Fibroblast of lung (primary cell): ENCODE results near the gene ZSWIM1. TPM values are rescaled to one million over a fixed set of nuclear protein-coding genes. Genes with fewer than 3 reads are reported as not detected.

ENCODE experiments used
- DNase-seq, 2 donors: peaks; one replicate each; pipeline versions ENCODE4 v3.0.0 to v3.0.0-alpha.2; 2010; ENCODE audit warnings: low read depth in 2 of 2
- H2AFZ ChIP-seq: 2 replicates; pipeline ENCODE4 v1.5.1; 2012; ENCODE audit warnings: low read length, control low read depth, inconsistent platforms
- H3K27ac ChIP-seq: 2 replicates; pipeline ENCODE4 v1.5.1; 2011; ENCODE audit warnings: low read length, control low read depth; ENCODE audit not compliant: insufficient read depth
- H3K27me3 ChIP-seq: 2 replicates; pipeline ENCODE4 v1.5.1; 2011; ENCODE audit warnings: mild to moderate bottlenecking, low read length; ENCODE audit not compliant: control insufficient read depth, insufficient read depth
- H3K36me3 ChIP-seq: 2 replicates; pipeline ENCODE4 v1.5.1; 2011; ENCODE audit warnings: low read length; ENCODE audit not compliant: control insufficient read depth, insufficient read depth
- H3K4me1 ChIP-seq: 2 replicates; pipeline ENCODE4 v1.5.1; 2011; ENCODE audit warnings: low read length; ENCODE audit not compliant: control insufficient read depth, insufficient read depth; ENCODE audit errors: extremely low read depth
- H3K4me2 ChIP-seq: 2 replicates; pipeline ENCODE4 v1.5.1; 2011; ENCODE audit warnings: low read length, control low read depth; ENCODE audit not compliant: insufficient read depth; ENCODE audit errors: extremely low read depth
- H3K4me3 ChIP-seq, 4 experiments: fragments of 200-600 bp in 1 of 4; sonication (generic) in 1 of 4; replicated peaks in 1 of 4; 2 replicates each; pipeline ENCODE4 v1.5.1; 2011 to 2016; ENCODE audit warnings: low read length in 4 of 4, low read depth in 3 of 4, mild to moderate bottlenecking in 3 of 4, control low read depth in 2 of 4, inconsistent platforms in 1 of 4, mixed read lengths in 1 of 4; ENCODE audit not compliant: insufficient read depth in 1 of 4; ENCODE audit errors: control extremely low read depth in 1 of 4
- H3K79me2 ChIP-seq: 2 replicates; pipeline ENCODE4 v1.5.1; 2012; ENCODE audit warnings: mild to moderate bottlenecking, low read length, inconsistent platforms; ENCODE audit not compliant: control insufficient read depth, insufficient read depth
- H3K9ac ChIP-seq: 2 replicates; pipeline ENCODE4 v1.5.1; 2011; ENCODE audit warnings: mild to moderate bottlenecking, low read length, control low read depth; ENCODE audit not compliant: insufficient read depth
- H3K9me3 ChIP-seq: 2 replicates; pipeline ENCODE4 v1.5.1; 2012; ENCODE audit warnings: low read depth, low read length; ENCODE audit not compliant: control insufficient read depth, insufficient read depth
- H4K20me1 ChIP-seq: 2 replicates; pipeline ENCODE4 v1.5.1; 2011; ENCODE audit warnings: low read length; ENCODE audit not compliant: control insufficient read depth, insufficient read depth; ENCODE audit errors: extremely low read depth
- CTCF ChIP-seq, 2 donors: IDR thresholded peaks in 1 of 2; conservative IDR thresholded peaks in 1 of 2; 1 replicate in 1 of 2; 2 replicates in 1 of 2; pipeline ENCODE4 v1.5.1; 2011 to 2012; ENCODE audit warnings: low read length in 2 of 2, control low read depth in 1 of 2, inconsistent platforms in 1 of 2, low read depth in 1 of 2, mild to moderate bottlenecking in 1 of 2
- EZH2 ChIP-seq: IDR thresholded peaks from 2 replicates; pipeline ENCODE4 v1.5.1; 2012; ENCODE audit warnings: low read length, control low read depth, mild to moderate bottlenecking; ENCODE audit errors: missing control alignments
- polyA plus RNA-seq, 2 donors: library from polyadenylated mRNA; depleted of rRNA in 1 of 2; stranded (reverse) in 1 of 2; unstranded in 1 of 2; fragments of >200 nt; gene quantifications; 2 replicates each; pipeline ENCODE4 v1.2.1, GENCODE V29; 2011 to 2012; ENCODE audit warnings: missing spikeins in 1 of 2
- total RNA-seq: library from RNA; depleted of rRNA; stranded (reverse); fragments of >200 nt; gene quantifications from 2 replicates; pipeline ENCODE4 v1.2.1, GENCODE V29; 2014

Gene ZSWIM1
- total and polyA plus RNA-seq, 2 donors (not counting 1 experiment from before 2014, with no cell fraction given): 3.4 to 4.5 TPM

GRCh38 chr20:45886590-45887345 is 5.7 kb downstream of the ZSWIM1 start:
- H3K4me1 ChIP-seq: no peaks in the 10 kb centered on the region
- no peak for DNase-seq
- H4K20me1 ChIP-seq: no peaks in the 10 kb centered on the region
- peaks cover 12% of the 10 kb centered on the region for H3K36me3 ChIP-seq
- no peak for TF ChIP-seq EZH2
- no peak for TF ChIP-seq CTCF (conservative IDR thresholded peaks at IDR 0.05 in 1 of 2, IDR thresholded peaks at IDR 0.05 in 1 of 2; ENCODE audit: low read depth in 1 of 2, low read length in 2 of 2)
- H2AFZ ChIP-seq: no peak overlapping the region
- no peak overlapping the region for H3K9ac ChIP-seq
- H3K27me3 ChIP-seq: no peaks in the 10 kb centered on the region
- peaks cover 9% of the 10 kb centered on the region for H3K79me2 ChIP-seq
- no peaks in the 10 kb centered on the region for H3K9me3 ChIP-seq
- no peak overlapping the region for H3K4me2 ChIP-seq
- H3K27ac ChIP-seq: no peak overlapping the region
- no peak overlapping the region for H3K4me3 ChIP-seq

- Histone ChIP-seq H3K36me3 (peaks cover 12% of the 10 kb centered on the region), H3K4me1 (peaks cover under 1% of the 10 kb centered on the region), H2AFZ (no peak within 1 kb of the TSS), H3K9me3 (no peaks in the 10 kb centered on the region), H3K9ac (no peak within 1 kb of the TSS), H3K79me2 (peaks cover 12% of the 10 kb centered on the region), H3K27me3 (no peaks in the 10 kb centered on the region), H3K27ac (no peak within 1 kb of the TSS), H4K20me1 (no peaks in the 10 kb centered on the region), H3K4me3 (no peak within 1 kb of the TSS), H3K4me2 (no peak within 1 kb of the TSS)
- DNase-seq: no peak
- no peak for TF ChIP-seq CTCF (conservative IDR thresholded peaks at IDR 0.05 in 1 of 2, IDR thresholded peaks at IDR 0.05 in 1 of 2; ENCODE audit: low read depth in 1 of 2, low read length in 2 of 2)
- no peak for TF ChIP-seq EZH2
Measured at GRCh38 chr20:45887346-45887715, 6.3 kb downstream of the ZSWIM1 start, which contains the start of gene SPATA25. Gene SPATA25 (minus strand): TSS chr20:45887622. CDS start chr20:45887590, 32 bp downstream.

- no peaks in the 10 kb centered on the region for H3K27me3 ChIP-seq
- peaks cover 13% of the 10 kb centered on the region for H3K36me3 ChIP-seq
- DNase-seq: no peak
Measured at GRCh38 chr20:45888681-45889080, 7.7 kb downstream of the ZSWIM1 start.

More at GRCh38 chr20:45888681-45889080, 7.7 kb downstream of the ZSWIM1 start:
- Histone ChIP-seq H4K20me1 (no peaks in the 10 kb centered on the region), H3K4me1 (peaks cover 8% of the 10 kb centered on the region), H3K4me2 (no peak overlapping the region), H3K9me3 (no peaks in the 10 kb centered on the region), H3K27ac (no peak overlapping the region), H3K79me2 (peaks cover 12% of the 10 kb centered on the region), H3K4me3 (no peak overlapping the region), H3K9ac (no peak overlapping the region), H2AFZ (no peak overlapping the region)
- TF ChIP-seq CTCF (conservative IDR thresholded peaks at IDR 0.05 in 1 of 2, IDR thresholded peaks at IDR 0.05 in 1 of 2; ENCODE audit: low read depth in 1 of 2, low read length in 2 of 2) (no peak), EZH2 (no peak)
